Ovary (tissue), 9 donors: ENCODE measurements around the gene UPK3A. TPM values are rescaled to one million over a fixed set of nuclear protein-coding genes. Genes with fewer than 3 reads are reported as not detected.

Source experiments
- DNase-seq, 5 donors: peaks; one replicate each; pipeline ENCODE4 v3.0.0-alpha.2; 2019 to 2020
- H3K27ac ChIP-seq, 2 donors: fragments of 200-600 bp; one replicate each; pipeline versions ENCODE4 v1.5.1 to v1.8.0; 2019 to 2022
- H3K27me3 ChIP-seq: fragments of 200-600 bp; one replicate; pipeline ENCODE4 v1.8.0; 2022
- H3K36me3 ChIP-seq: fragments of 200-600 bp; sonication (generic); one replicate; pipeline ENCODE4 v1.5.1; 2019
- H3K4me1 ChIP-seq: one replicate; pipeline ENCODE4 v1.8.1; 2013; ENCODE audit warnings: mild to moderate bottlenecking, moderate library complexity; ENCODE audit not compliant: insufficient read depth
- H3K4me3 ChIP-seq: fragments of 200-600 bp; sonication (generic); one replicate; pipeline ENCODE4 v1.5.1; 2017
- H3K9me3 ChIP-seq, 2 donors: fragments of 200-600 bp in 1 of 2; sonication (generic) in 1 of 2; one replicate each; pipeline versions ENCODE4 v1.5.1 to v1.8.1; 2013 to 2019; ENCODE audit warnings: mild to moderate bottlenecking in 1 of 2, moderate library complexity in 1 of 2
- CTCF ChIP-seq, 3 donors: fragments of 450-650 bp in 2 of 3; fragments of 200-600 bp in 1 of 3; IDR thresholded peaks; one replicate each; pipeline versions ENCODE4 v1.5.1 to v1.8.0; 2016 to 2022; ENCODE audit warnings: antibody characterized with exemption in 3 of 3, mild to moderate bottlenecking in 1 of 3
- EP300 ChIP-seq: sonication (generic); formaldehyde crosslinking; IDR thresholded peaks from one replicate; pipeline ENCODE4 v1.6.1; 2017; ENCODE audit warnings: antibody characterized with exemption
- POLR2A ChIP-seq: fragments of 450-650 bp; IDR thresholded peaks from one replicate; pipeline ENCODE4 v1.6.1; 2017; ENCODE audit warnings: antibody characterized with exemption, mild to moderate bottlenecking, moderate library complexity
- WGBS, 3 donors: extraction: QIAGEN DNeasy Blood & Tissue Kit in 1 of 3; methylation state at CpG; one replicate each; pipeline versions ENCODE4 v1.1.5 to v1.1.7; 2013 to 2017; 5-methylcytosine and 5-hydroxymethylcytosine counted together
- intact Hi-C, 4 donors: fragments of 100-400 bp; cut with DNase I; formaldehyde crosslinking; loops; one replicate each; pipeline versions ENCODE4 v1.11.0 to v1.15.1; 2022 to 2023
- polyA plus RNA-seq, 2 donors: library from polyadenylated mRNA; stranded (reverse); fragments of 200-250 nt in 1 of 2; fragments of 350-450 nt in 1 of 2; fragmentation: Illumina TruSeq in 1 of 2; extraction: RNeasy Lipid Tissue Mini Kit (QIAGEN cat#74804) in 1 of 2; gene quantifications; one replicate each; pipeline ENCODE4 v1.2.3, GENCODE V29; 2013 to 2014
- total RNA-seq, 7 donors: library from RNA; depleted of rRNA in 2 of 7; stranded (reverse); fragments of >200 nt in 2 of 7; fragmentation: NEBNext Ultra II Directional in 3 of 7; extraction: Animal tissue kit (Norgen Biotek cat#: 25700) in 3 of 7; gene quantifications; one replicate each; pipeline versions ENCODE4 v1.1.0 to v1.2.4, GENCODE V29; 2016 to 2023
- donor health status: DM: no; HTN: no; CAD: no; lungs with moderate emphysema.
- donor health status: DM: no; HTN: no; CAD: no.
- donor health status: Bipolar disorder and iron deficiency.
- donor health status: DM: yes; HTN: yes; CAD: no.
- donor health status: DM: no; HTN: no; CAD: no.
- donor health status: DM: yes; HTN: yes; CAD: no.

UPK3A gene
- total and polyA plus RNA-seq, 9 donors, result 0.22 TPM; not detected in 8

GRCh38 chr22:45306139-45306538 is 21.4 kb downstream of the UPK3A start:
- intact Hi-C loops, result no loop called here
- WGBS, 3 donors, result 90 to 93% (median 92%) methylated on average over 9 of the region's 9 CpGs
- no peak for DNase-seq

GRCh38 chr22:45308391-45308956 is 23.7 kb downstream of the UPK3A start:
- intact Hi-C loops, result no loop called here
- H3K4me3 ChIP-seq, result no peak overlapping the region

More at GRCh38 chr22:45306139-45306538, 21.4 kb downstream of the UPK3A start:
- TF ChIP-seq POLR2A (no peak), CTCF (IDR thresholded peaks at IDR 0.05) (no peak), EP300 (no peak)
- H3K27me3 ChIP-seq, result no peaks in the 10 kb centered on the region
- no peaks in the 10 kb centered on the region for H3K9me3 ChIP-seq
- H3K4me1 ChIP-seq, result peaks cover 3% of the 10 kb centered on the region
- H3K36me3 ChIP-seq, result no peaks in the 10 kb centered on the region
- H3K27ac ChIP-seq, result no peak overlapping the region
- H3K4me3 ChIP-seq, result no peak overlapping the region

GRCh38 chr22:45308957-45309421 is 24.2 kb downstream of the UPK3A start:
- H3K9me3 ChIP-seq, result no peaks in the 10 kb centered on the region
- intact Hi-C loops, result no loop called here
- H3K27me3 ChIP-seq, result no peaks in the 10 kb centered on the region
- WGBS, 3 donors, result 44 to 50% (median 47%) methylated on average over 25 of the region's 25 CpGs
- peak in 3 of 5 donors; percentile 47 to 50 (median 49) for DNase-seq
- peak overlapping the region; percentile 51 for H3K4me3 ChIP-seq
- no peak for TF ChIP-seq CTCF (IDR thresholded peaks at IDR 0.05)
- no peak for TF ChIP-seq EP300
- TF ChIP-seq POLR2A, result no peak
- H3K36me3 ChIP-seq, result no peaks in the 10 kb centered on the region
- peak overlapping the region in 1 of 2 donors; percentile 38 for H3K27ac ChIP-seq
- peaks cover 5% of the 10 kb centered on the region for H3K4me1 ChIP-seq

More at GRCh38 chr22:45308391-45308956, 23.7 kb downstream of the UPK3A start:
- no peak for DNase-seq
- 88 to 90% (median 89%) methylated on average over 6 of the region's 6 CpGs for WGBS, 3 donors
- Histone ChIP-seq H3K27me3 (no peaks in the 10 kb centered on the region), H3K9me3 (no peaks in the 10 kb centered on the region), H3K27ac (no peak overlapping the region), H3K36me3 (no peaks in the 10 kb centered on the region), H3K4me1 (peaks cover 5% of the 10 kb centered on the region)
- TF ChIP-seq CTCF (IDR thresholded peaks at IDR 0.05) (no peak), POLR2A (no peak), EP300 (no peak)

- peak; percentile 74 for TF ChIP-seq POLR2A
- TF ChIP-seq CTCF (IDR thresholded peaks at IDR 0.05), result peak in 1 of 3 donors; percentile 19
- TF ChIP-seq EP300, result no peak
- Histone ChIP-seq H3K9me3 (no peaks in the 10 kb centered on the region), H3K27me3 (no peaks in the 10 kb centered on the region), H3K27ac (peak within 1 kb of the TSS in 1 of 2 donors; percentile 38), H3K4me1 (peaks cover 5% of the 10 kb centered on the region), H3K4me3 (peak within 1 kb of the TSS; percentile 72), H3K36me3 (no peaks in the 10 kb centered on the region)
- intact Hi-C loops, result no loop called here
- peak; percentile 90 to 99 (median 96) for DNase-seq
- WGBS, 3 donors, result 0 to 1% (median 1%) methylated on average over 31 to 94 of the region's 95 CpGs
Observed at GRCh38 chr22:45309422-45310227, 24.9 kb downstream of the UPK3A start, which contains the start of gene FAM118A. TSS of gene FAM118A (plus strand) at chr22:45309934. CDS start at chr22:45322380, 12,446 bp downstream.
